Colonic mucosa (tissue), 4 donors: ENCODE results near the gene CCDC201. TPM values are rescaled to one million over a fixed set of nuclear protein-coding genes. Genes with fewer than 3 reads are reported as not detected.
"Not testable (repeated sequence)": the region's sequence is repeated elsewhere in the genome, so short reads cannot be mapped to it uniquely, and the experiment has no call there.

Source experiments
- DNase-seq: peaks from one replicate; pipeline ENCODE4 v3.0.0-alpha.2; 2020
- H3K27ac ChIP-seq: fragments of 200-600 bp; one replicate; pipeline ENCODE4 v1.8.0; 2021
- H3K27me3 ChIP-seq: fragments of 200-600 bp; one replicate; pipeline ENCODE4 v1.8.0; 2021
- H3K36me3 ChIP-seq: fragments of 200-600 bp; one replicate; pipeline ENCODE4 v1.8.0; 2021
- H3K4me1 ChIP-seq: fragments of 200-600 bp; one replicate; pipeline ENCODE4 v1.8.0; 2021; ENCODE audit warnings: mild to moderate bottlenecking
- H3K4me3 ChIP-seq: fragments of 200-600 bp; one replicate; pipeline ENCODE4 v1.8.0; 2021
- H3K9ac ChIP-seq, 2 donors: one replicate each; pipeline ENCODE4 v1.7.0; 2013; ENCODE audit warnings: control low read depth in 2 of 2, low read depth in 2 of 2, low read length in 2 of 2
- H3K9me3 ChIP-seq: fragments of 200-600 bp; one replicate; pipeline ENCODE4 v1.8.0; 2021
- intact Hi-C: fragments of 100-400 bp; cut with DNase I; formaldehyde crosslinking; loops from one replicate; pipeline ENCODE4 v1.14.1; 2022
- total RNA-seq, 2 donors: library from RNA; stranded (reverse); fragmentation: NEBNext Ultra II Directional in 1 of 2; extraction: Animal tissue kit (Norgen Biotek cat#: 25700) in 1 of 2; gene quantifications; one replicate each; pipeline ENCODE4 v1.2.1, GENCODE V29; 2021
- TF ChIP-seq, protein P1 (sequence below): fragments of 200-600 bp; IDR thresholded peaks from one replicate; pipeline ENCODE4 v1.8.0; 2022; ENCODE audit warnings: antibody characterized with exemption, mild to moderate bottlenecking
- donor health status: healthy.
- donor health status: DM: no; HTN: no; CAD: no.
- donor health status: DM: no; HTN: no; CAD: no.

The CCDC201 gene
- total RNA-seq, 2 donors from 2014 or later = not detected

DNA sequence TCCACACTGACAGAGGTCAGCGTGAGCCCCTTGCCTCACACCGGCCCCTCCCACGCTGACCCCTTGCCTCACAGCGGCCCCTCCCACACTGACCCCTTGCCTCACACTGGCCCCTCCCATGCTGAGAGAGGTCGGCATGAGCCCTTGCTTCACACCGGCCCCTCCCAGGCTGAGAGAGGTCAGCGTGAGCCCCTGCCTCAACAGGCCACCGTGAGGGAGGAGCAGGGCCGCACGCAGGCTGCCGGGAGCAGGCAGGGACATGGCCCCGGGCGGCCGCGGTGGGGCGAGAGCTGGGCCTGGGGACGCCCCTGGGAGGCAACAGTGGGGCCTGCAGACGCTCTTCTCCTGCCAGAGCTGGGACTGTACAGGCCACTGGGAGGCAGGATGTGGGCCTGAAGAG lies 59.1 kb downstream of the CCDC201 start:
- H3K9ac ChIP-seq, DNase-seq, H3K4me3 ChIP-seq, H3K9me3 ChIP-seq, H3K4me1 ChIP-seq, H3K27ac ChIP-seq, H3K36me3 ChIP-seq, H3K27me3 ChIP-seq, intact Hi-C loops: not testable (repeated sequence)

DNA sequence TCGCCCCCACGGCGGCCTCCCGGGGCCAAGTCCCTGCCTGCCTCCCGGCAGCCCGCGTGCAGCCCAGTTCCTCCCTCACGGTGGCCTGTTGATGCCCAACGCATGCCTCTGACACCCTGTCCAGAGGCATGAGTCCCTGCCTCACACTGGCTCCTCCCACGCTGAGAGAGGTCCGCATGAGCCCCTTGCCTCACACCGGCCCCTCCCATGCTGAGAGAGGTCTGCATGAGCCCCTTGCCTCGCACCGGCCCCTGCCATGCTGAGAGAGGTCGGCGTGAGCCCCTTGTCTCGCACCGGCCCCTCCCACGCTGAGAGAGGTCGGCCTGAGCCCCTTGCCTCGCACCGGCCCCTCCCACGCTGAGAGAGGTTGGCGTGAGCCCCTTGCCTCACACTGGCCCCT lies 59.9 kb downstream of the CCDC201 start:
- intact Hi-C loops = no loop called here
- H3K36me3 ChIP-seq = no peaks in the 10 kb centered on the region
- TF ChIP-seq, protein P1, sequence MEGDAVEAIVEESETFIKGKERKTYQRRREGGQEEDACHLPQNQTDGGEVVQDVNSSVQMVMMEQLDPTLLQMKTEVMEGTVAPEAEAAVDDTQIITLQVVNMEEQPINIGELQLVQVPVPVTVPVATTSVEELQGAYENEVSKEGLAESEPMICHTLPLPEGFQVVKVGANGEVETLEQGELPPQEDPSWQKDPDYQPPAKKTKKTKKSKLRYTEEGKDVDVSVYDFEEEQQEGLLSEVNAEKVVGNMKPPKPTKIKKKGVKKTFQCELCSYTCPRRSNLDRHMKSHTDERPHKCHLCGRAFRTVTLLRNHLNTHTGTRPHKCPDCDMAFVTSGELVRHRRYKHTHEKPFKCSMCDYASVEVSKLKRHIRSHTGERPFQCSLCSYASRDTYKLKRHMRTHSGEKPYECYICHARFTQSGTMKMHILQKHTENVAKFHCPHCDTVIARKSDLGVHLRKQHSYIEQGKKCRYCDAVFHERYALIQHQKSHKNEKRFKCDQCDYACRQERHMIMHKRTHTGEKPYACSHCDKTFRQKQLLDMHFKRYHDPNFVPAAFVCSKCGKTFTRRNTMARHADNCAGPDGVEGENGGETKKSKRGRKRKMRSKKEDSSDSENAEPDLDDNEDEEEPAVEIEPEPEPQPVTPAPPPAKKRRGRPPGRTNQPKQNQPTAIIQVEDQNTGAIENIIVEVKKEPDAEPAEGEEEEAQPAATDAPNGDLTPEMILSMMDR = no peak
- H3K9ac ChIP-seq = no peak overlapping the region
- H3K27ac ChIP-seq = no peak overlapping the region
- no peaks in the 10 kb centered on the region for H3K4me1 ChIP-seq
- no peaks in the 10 kb centered on the region for H3K27me3 ChIP-seq
- H3K4me3 ChIP-seq = no peak overlapping the region
- no peak for DNase-seq
- H3K9me3 ChIP-seq = no peaks in the 10 kb centered on the region

DNA sequence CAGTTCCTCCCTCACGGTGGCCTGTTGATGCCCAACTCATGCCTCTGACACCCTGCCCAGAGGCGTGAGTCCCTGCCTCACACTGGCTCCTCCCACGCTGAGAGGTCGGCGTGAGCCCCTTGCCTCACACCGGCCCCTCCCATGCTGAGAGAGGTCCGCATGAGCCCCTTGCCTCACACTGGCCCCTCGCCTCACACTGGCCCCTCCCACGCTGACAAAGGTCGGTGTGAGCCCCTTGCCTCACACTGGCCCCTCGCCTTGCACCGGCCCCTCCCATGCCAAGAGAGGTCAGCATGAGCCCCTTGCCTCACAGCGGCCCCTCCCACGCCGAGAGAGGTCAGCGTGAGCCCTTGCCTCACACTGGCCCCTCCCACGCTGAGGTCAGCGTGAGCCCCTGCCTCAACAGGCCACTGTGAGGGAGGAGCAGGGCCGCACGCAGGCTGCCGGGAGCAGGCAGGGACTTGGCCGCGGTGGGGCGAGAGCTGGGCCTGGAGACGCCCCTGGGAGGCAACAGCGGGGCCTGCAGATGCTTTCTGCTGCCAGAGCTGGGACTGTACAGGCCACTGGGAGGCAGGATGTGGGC lies 61.1 kb downstream of the CCDC201 start:
- H3K27ac ChIP-seq, H3K36me3 ChIP-seq, H3K4me1 ChIP-seq, H3K9ac ChIP-seq, intact Hi-C loops, DNase-seq, H3K27me3 ChIP-seq, H3K4me3 ChIP-seq, H3K9me3 ChIP-seq: not testable (repeated sequence)

DNA sequence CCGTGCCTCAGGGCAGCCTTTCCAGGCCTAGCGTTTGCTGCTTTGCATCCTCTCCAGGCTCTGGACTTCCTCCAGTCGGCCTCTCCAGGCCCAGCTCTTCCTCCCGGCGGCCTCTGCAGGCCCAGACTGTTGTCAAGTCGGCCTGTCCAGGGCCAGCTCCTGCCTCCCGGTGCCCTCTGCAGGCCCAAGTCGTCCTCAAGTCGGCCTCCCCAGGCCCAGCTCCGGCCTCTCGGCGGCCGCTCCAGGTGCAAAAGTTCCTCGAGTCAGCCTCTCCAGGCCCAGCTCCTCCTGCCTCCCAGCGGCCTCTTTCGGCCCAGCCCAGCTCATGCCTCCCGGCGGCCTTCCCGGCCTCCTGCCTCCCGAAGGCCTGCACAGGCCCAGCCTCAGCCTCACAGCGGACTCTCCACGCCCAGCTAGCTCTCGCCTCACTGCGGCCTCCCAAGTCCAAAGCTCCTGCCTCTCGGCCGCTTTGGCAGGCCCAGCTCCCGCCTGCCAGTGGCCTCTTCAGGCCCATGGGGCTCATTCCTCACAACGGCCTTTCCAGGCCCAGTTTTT lies 62.4 kb downstream of the CCDC201 start:
- H3K36me3 ChIP-seq, DNase-seq, H3K27me3 ChIP-seq: not testable (repeated sequence)

More for the DNA sequence above, 62.4 kb downstream of the CCDC201 start:
- H3K27ac ChIP-seq, H3K9me3 ChIP-seq, H3K4me1 ChIP-seq, H3K4me3 ChIP-seq, intact Hi-C loops, H3K9ac ChIP-seq: not testable (repeated sequence)

Other genes with a start within 250 kb of the CCDC201 start
- gene IGFBP1, start 15.4 kb upstream of the CCDC201 start, total RNA-seq = under 1 TPM in 1 of 2 donors, not detected in 1; 0.49 TPM
- gene IGFBP3, start 48.2 kb upstream of the CCDC201 start, total RNA-seq = 10 to 100 TPM; 23.2 to 36.9 TPM